ENCODE results near the gene NPHP3.

DNA sequence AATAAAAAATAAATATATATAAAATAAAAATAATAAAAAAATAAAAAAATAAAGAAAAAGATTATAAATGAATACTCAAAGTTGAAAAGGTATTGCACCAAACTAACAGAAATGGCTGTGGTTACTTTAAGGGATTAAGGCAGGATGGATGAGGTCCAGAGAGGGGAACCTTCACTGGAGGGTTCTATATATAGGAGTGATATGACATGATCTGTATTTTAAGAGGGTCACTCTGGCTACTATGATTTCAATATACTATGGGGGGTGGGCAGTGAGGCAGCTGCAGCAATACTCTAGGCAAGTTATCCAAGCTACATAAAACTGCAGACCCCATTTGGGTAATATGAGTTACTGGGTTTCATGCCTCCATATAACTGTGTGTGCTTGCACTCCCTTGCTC is 87.2 kb downstream of the NPHP3 start:
- TF ChIP-seq, protein P1, sequence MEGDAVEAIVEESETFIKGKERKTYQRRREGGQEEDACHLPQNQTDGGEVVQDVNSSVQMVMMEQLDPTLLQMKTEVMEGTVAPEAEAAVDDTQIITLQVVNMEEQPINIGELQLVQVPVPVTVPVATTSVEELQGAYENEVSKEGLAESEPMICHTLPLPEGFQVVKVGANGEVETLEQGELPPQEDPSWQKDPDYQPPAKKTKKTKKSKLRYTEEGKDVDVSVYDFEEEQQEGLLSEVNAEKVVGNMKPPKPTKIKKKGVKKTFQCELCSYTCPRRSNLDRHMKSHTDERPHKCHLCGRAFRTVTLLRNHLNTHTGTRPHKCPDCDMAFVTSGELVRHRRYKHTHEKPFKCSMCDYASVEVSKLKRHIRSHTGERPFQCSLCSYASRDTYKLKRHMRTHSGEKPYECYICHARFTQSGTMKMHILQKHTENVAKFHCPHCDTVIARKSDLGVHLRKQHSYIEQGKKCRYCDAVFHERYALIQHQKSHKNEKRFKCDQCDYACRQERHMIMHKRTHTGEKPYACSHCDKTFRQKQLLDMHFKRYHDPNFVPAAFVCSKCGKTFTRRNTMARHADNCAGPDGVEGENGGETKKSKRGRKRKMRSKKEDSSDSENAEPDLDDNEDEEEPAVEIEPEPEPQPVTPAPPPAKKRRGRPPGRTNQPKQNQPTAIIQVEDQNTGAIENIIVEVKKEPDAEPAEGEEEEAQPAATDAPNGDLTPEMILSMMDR (IDR thresholded peaks at IDR 0.05; ENCODE audit: borderline replicate concordance, extremely low read depth, low read length, poor library complexity, severe bottlenecking): no peak
- no peak for TF ChIP-seq EZH2 (IDR thresholded peaks at IDR 0.05; ENCODE audit: borderline replicate concordance, low read depth, low read length, severe bottlenecking)

Measured in DND-41 (cell line).